Measurements from ENCODE around the gene INPP4A. TPM values are rescaled to one million over a fixed set of nuclear protein-coding genes. Genes with fewer than 3 reads are reported as not detected.

Gene INPP4A
- total RNA-seq, 6 donors from 2014 or later: 23.3 to 93.2 (median 36.5) TPM

- H3K36me3 ChIP-seq: peaks cover 0 to 2% (median 0%) of the 10 kb centered on the region in 4 donors
- H3K4me3 ChIP-seq: no peak overlapping the region
- H3K27ac ChIP-seq: peak overlapping the region in 3 of 4 donors; percentile 7 to 50 (median 37)
- no peak for TF ChIP-seq POLR2A (IDR thresholded peaks at IDR 0.05)
- no peak for TF ChIP-seq EP300 (IDR thresholded peaks at IDR 0.05)
- TF ChIP-seq POLR2AphosphoS5 (IDR thresholded peaks at IDR 0.05): no peak
- no peak for TF ChIP-seq CTCF (IDR thresholded peaks at IDR 0.05)
- H3K4me1 ChIP-seq: peaks cover 36 to 76% (median 55%) of the 10 kb centered on the region in 4 donors
- ATAC-seq (ENCODE audit: low FRiP score in 2 of 2) (peak; percentile 27 to 53), DNase-seq (no peak)
- 74 to 82% methylated on average over 14 of the region's 14 CpGs for WGBS, 2 donors
- no peaks in the 10 kb centered on the region for H3K9me3 ChIP-seq
- no peaks in the 10 kb centered on the region for H3K27me3 ChIP-seq
Observed at GRCh38 chr2:98460573-98461497, 16.2 kb downstream of the INPP4A start.

- ATAC-seq (ENCODE audit: low FRiP score in 2 of 2) (no peak), DNase-seq (no peak)
- Histone ChIP-seq H3K36me3 (no peaks in the 10 kb centered on the region), H3K27ac (peak overlapping the region in 2 of 4 donors; percentile 7 to 37), H3K9me3 (no peaks in the 10 kb centered on the region), H3K4me1 (peaks cover 41 to 76% (median 57%) of the 10 kb centered on the region in 4 donors), H3K27me3 (no peaks in the 10 kb centered on the region), H3K4me3 (no peak overlapping the region)
- TF ChIP-seq POLR2AphosphoS5 (IDR thresholded peaks at IDR 0.05) (no peak), EP300 (IDR thresholded peaks at IDR 0.05) (no peak), POLR2A (IDR thresholded peaks at IDR 0.05) (no peak), CTCF (IDR thresholded peaks at IDR 0.05) (no peak)
- 66 to 71% methylated on average over 6 of the region's 6 CpGs for WGBS, 2 donors
Observed at GRCh38 chr2:98461498-98462049, 16.9 kb downstream of the INPP4A start.

GRCh38 chr2:98463081-98463481 is 18.4 kb downstream of the INPP4A start:
- H3K27me3 ChIP-seq: no peaks in the 10 kb centered on the region
- H3K4me3 ChIP-seq: no peak overlapping the region
- 94 to 98% methylated on average over 8 to 11 of the region's 11 CpGs for WGBS, 2 donors
- no peak for ATAC-seq (ENCODE audit: low FRiP score in 2 of 2)
- no peaks in the 10 kb centered on the region for H3K36me3 ChIP-seq
- H3K27ac ChIP-seq: peak overlapping the region in 3 of 4 donors; percentile 79 to 82 (median 81)
- no peak for DNase-seq
- TF ChIP-seq CTCF (IDR thresholded peaks at IDR 0.05) (no peak), POLR2AphosphoS5 (IDR thresholded peaks at IDR 0.05) (no peak), EP300 (IDR thresholded peaks at IDR 0.05) (no peak), POLR2A (IDR thresholded peaks at IDR 0.05) (no peak)
- peaks cover 45 to 66% (median 64%) of the 10 kb centered on the region in 4 donors for H3K4me1 ChIP-seq
- H3K9me3 ChIP-seq: no peaks in the 10 kb centered on the region

- ATAC-seq (ENCODE audit: low FRiP score in 2 of 2) (no peak), DNase-seq (no peak)
- Histone ChIP-seq H3K4me1 (peaks cover 45 to 66% (median 62%) of the 10 kb centered on the region in 4 donors), H3K9me3 (no peaks in the 10 kb centered on the region), H3K27me3 (no peaks in the 10 kb centered on the region), H3K36me3 (no peaks in the 10 kb centered on the region), H3K4me3 (no peak overlapping the region), H3K27ac (peak overlapping the region; percentile 76 to 82 (median 80))
- TF ChIP-seq CTCF (IDR thresholded peaks at IDR 0.05) (no peak), POLR2AphosphoS5 (IDR thresholded peaks at IDR 0.05) (no peak), POLR2A (IDR thresholded peaks at IDR 0.05) (no peak), EP300 (IDR thresholded peaks at IDR 0.05) (no peak)
- WGBS, 2 donors: 75 to 76% methylated on average over 8 to 10 of the region's 10 CpGs
Observed at GRCh38 chr2:98463551-98463971, 18.9 kb downstream of the INPP4A start.

All from upper lobe of left lung (tissue), 6 donors.